CD4-positive, alpha-beta T cell treated with Interleukin-10 for 1 hour (primary cell): ENCODE results near the gene C1orf198.

Experiments used
- DNase-seq: peaks from one replicate; pipeline ENCODE4 v3.0.0-alpha.2; 2020

Gene C1orf198

GRCh38 chr1:230807029-230807428 lies 61.3 kb downstream of the C1orf198 start:
- DNase-seq: no peak

DNA sequence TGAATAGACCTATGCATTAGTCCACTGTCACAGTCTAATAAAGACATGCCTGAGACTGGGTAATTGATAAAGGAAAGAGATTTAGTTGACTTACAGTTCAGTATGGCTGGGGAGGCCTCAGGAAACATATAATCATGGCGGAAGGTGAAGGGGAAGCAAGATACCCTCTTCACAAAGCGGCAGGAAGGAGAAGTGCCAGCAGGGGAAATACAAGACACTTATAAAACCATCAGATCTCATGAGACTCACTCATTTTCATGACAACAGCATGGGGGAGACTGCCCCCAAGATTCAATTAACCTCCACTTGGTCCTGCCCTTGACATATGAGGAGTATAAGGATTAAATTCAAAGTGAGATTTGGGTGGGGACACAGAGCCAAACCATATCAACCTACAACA lies 61.8 kb downstream of the C1orf198 start:
- no peak for DNase-seq

- no peak for DNase-seq
These were observed 63.9 kb downstream of the C1orf198 start for GRCh38 chr1:230804396-230804795.

GRCh38 chr1:230800891-230801840 lies 67.2 kb downstream of the C1orf198 start:
- no peak for DNase-seq

- no peak for DNase-seq
These were observed 69.8 kb downstream of the C1orf198 start for GRCh38 chr1:230798491-230798890.

DNA sequence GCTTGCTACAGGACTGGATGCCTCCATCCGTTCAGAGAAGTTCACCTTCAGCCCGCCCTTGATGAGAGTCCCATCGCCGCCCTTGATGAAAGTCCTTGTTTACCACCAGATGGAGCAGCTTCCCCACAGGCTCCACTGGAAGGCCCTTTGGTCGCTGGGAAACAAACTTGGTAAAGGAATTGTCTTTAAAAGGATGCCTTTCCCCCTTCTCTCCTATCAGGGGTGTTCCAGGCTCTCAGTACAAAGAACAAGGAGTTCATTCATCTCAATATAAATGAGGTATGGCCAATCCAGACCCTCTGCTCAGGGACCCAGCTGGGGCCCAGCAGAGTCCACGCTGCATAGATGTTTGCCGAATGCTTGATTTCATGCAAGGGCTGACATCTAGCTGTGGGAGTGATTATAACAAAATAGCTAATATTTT lies 70.4 kb downstream of the C1orf198 start:
- peak; percentile 6 for DNase-seq

GRCh38 chr1:230797376-230797920 lies 70.9 kb downstream of the C1orf198 start:
- DNase-seq: no peak

DNA sequence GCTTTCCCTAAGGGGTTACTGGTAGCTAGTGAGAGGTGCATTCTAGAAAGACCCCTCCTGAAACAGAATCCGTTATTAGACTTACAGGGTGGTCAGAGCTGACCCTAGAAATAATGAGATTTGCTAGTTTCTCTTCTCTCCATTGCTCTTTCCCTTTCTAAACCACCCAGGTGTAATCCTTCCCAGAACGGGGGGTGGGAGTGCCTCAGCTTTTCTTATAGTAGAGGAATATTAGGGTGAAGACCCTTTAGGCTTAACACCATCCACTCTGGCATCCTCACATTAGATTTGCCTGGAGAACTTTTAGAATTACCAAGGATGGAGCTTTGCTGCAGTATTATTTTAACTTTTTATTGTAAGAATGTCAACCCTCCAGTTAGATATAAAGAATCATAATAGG lies 71.7 kb downstream of the C1orf198 start:
- no peak for DNase-seq

DNA sequence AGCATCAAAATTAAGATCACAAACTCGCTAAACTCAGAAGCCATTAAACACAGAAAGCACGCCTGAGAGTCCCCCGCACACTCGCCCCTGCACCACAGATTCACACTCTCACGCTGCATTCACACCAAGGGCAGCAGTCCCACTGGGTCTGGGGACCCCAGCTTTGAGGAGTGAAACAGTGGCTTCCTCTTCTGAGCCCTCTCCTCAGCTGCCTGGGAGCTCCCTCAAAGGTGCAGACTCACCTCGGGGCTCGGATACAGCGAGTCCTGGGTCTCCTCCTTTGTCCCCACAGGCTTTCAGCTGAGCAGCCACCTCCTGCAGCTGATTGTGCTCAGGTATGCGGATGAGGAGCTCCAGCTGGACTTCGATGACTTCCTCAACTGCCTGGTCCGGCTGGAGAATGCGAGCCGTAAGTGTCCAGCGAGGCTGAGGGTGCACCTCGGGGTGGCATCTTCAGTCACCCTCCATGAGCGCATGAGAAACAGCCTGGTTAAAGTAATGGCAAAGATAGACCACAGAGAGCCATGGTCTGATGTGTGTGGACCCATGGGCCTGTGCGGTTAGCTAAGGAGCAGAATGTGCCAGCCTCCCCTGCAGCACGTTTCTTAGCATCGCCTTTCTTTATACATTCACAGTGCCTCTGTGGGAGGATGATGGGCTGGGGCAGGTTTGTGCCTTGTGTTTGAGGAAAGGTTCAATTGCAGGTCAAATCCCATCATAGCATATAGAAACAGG lies 73.3 kb downstream of the C1orf198 start:
- DNase-seq: no peak

DNA sequence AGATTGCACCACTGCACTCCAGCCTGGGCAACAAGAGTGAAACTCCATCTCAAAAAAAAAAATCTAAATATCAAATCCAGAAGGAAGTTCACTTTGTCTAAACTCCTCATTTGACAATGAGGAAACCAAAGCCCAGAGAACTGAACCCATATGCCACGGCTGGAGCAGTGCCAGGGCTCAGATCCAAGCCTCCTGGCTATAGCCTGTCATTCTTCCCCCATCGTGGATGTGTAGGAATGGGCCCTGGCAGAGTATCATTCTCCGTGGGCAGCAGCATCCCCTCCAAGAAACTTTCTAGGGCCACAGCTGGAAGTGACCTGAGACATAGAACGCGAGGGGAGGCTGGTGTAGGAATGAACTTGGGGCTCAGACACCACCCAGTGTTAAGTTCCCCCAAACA lies 73.9 kb downstream of the C1orf198 start:
- DNase-seq: no peak

GRCh38 chr1:230793463-230793745 lies 74.9 kb downstream of the C1orf198 start:
- no peak for DNase-seq

GRCh38 chr1:230792691-230793462 lies 75.4 kb downstream of the C1orf198 start:
- DNase-seq: no peak

DNA sequence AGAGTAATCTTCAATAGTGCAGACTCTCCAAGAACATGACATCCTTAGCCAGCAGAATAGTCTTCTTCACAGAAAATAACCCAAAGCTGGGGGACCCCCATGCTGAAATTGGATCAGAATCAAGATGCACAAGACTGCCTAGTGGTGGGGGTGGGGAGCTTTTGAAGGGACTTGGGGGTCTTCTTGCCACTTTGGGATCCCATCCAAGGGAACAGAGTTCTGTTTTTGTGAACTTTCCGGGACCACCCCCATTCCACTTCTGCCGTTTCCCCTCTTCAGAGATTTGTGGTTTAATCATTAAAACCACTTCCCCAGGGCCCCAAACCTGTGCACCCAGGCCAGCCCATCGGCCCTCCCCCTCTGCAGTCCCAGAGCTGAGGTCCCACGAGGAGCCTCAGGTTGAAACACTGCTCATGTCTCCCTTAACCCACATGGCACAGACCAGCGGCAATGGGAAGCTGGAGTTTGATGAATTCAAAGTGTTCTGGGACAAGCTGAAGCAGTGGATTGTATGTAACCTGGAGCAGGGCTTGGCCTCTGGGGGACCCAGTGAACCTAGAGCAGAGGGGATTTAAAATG lies 76.2 kb downstream of the C1orf198 start:
- DNase-seq: no peak

DNA sequence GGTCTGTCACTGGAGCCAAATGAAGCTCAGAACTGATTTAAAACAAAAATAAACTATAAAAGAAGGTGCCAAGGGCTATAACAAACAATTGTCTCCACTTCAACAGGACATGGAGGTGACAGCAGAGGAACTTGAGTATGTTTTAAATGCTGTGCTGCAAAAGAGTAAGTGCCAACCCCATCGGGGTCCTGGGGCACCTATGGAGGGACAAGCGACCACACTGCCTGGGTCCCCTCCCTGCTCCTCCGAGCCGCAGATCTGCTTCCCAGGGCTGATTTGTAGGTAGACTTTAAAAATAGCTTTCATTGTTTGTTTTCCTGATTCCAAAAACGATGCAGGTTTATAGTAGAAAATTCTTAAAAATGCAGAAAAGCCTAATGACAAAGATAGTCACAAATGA lies 78.3 kb downstream of the C1orf198 start:
- DNase-seq: no peak

DNA sequence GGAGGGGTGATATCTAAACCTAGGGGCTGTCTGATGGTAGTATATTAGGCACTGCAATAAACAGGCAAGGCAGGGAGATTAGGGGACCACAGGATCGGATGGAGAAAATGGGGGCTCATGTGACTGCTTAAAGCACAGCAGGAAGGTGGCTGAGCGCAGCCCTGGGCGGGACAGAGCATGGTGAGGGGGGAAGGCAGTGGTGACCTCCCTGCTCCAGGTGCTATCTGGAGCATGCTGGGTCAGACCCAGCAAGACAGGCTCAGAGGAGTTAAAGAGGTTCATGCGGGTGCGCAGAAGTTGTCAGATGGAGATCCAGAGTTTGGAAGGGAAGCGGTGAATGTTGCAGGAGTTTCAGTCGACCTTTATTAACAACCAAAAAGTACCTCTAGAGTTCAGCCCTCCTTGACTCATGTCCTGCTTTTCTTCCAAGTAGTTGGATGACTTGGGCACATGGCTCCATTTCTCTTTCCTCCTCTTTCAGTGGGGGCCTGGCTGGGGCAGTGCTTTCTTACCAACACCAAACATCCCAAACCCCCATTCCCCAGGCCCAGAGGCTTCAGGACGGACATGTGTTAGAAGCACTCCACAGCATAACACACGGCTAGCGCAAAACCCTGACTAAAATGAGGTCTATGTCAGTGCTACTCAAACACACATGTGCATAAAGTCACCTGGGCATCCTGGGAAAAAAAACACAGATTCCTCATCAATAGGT lies 79.6 kb downstream of the C1orf198 start:
- no peak for DNase-seq

GRCh38 chr1:230787471-230787870 lies 80.8 kb downstream of the C1orf198 start:
- no peak for DNase-seq
